Measurements from ENCODE around the gene TSPAN14. TPM values are rescaled to one million over a fixed set of nuclear protein-coding genes. Genes with fewer than 3 reads are reported as not detected.
"Not testable (repeated sequence)": the region's sequence is repeated elsewhere in the genome, so short reads cannot be mapped to it uniquely, and the experiment has no call there.

Gene TSPAN14
- total and polyA plus RNA-seq, 2 experiments from 2014 or later = 17.9 to 40.7 TPM

GRCh38 chr10:80474941-80475340, 20.8 kb downstream of the TSPAN14 start (continued):
- no peak for TF ChIP-seq REST (IDR thresholded peaks at IDR 0.05; ENCODE audit: unreplicated experiment)
- no peak for TF ChIP-seq JUNB (IDR thresholded peaks at IDR 0.05; ENCODE audit: unreplicated experiment)
- TF ChIP-seq EZH2 (IDR thresholded peaks at IDR 0.05; ENCODE audit: low read depth, unreplicated experiment) = no peak
- no peak for TF ChIP-seq EZH2phosphoT487 (IDR thresholded peaks at IDR 0.05; ENCODE audit: unreplicated experiment)
- no peak for TF ChIP-seq ZNF114 (CRISPR knock-in tag; IDR thresholded peaks at IDR 0.05)

- peaks cover 33% of the 10 kb centered on the region; the same call in 1 of the 2 replicates for H4K20me1 ChIP-seq (replicated peaks; ENCODE audit: insufficient read depth)
These were observed 21.5 kb downstream of the TSPAN14 start for GRCh38 chr10:80475641-80476040.

GRCh38 chr10:80476685-80477084, 22.6 kb downstream of the TSPAN14 start:
- H2AFZ ChIP-seq = no peak overlapping the region
- DNase-seq (ENCODE audit: low spot score) = no peak
- no peaks in the 10 kb centered on the region for H3K27me3 ChIP-seq (ENCODE audit: insufficient read depth)
- peaks cover 29% of the 10 kb centered on the region; the same call in 1 of the 2 replicates for H4K20me1 ChIP-seq (replicated peaks; ENCODE audit: insufficient read depth)
- peaks cover 2% of the 10 kb centered on the region for H3K27me3 Mint-ChIP-seq (ENCODE audit: insufficient read depth, low read depth, poor library complexity)
- H3F3A ChIP-seq (replicated peaks; ENCODE audit: low read depth) = no peaks in the 10 kb centered on the region
- H3K9me3 Mint-ChIP-seq = peaks cover 10% of the 10 kb centered on the region
- H3K4me1 ChIP-seq (ENCODE audit: insufficient read depth) = peaks cover 36% of the 10 kb centered on the region
- peaks cover 90% of the 10 kb centered on the region for H3K79me2 ChIP-seq (replicated peaks; ENCODE audit: insufficient read depth)
- no peak overlapping the region for H3K27ac ChIP-seq (ENCODE audit: low read depth)
- H3K36me3 Mint-ChIP-seq (ENCODE audit: low read depth) = peaks cover 38% of the 10 kb centered on the region
- H3K4me1 Mint-ChIP-seq = peaks cover 47% of the 10 kb centered on the region
- H3K36me3 ChIP-seq (ENCODE audit: insufficient read depth) = no peaks in the 10 kb centered on the region
- no peak overlapping the region for H3K27ac Mint-ChIP-seq
- H3K9me2 ChIP-seq (ENCODE audit: insufficient read depth) = no peaks in the 10 kb centered on the region
- H3K4me3 ChIP-seq = no peak overlapping the region
- no peak overlapping the region for H3K4me2 ChIP-seq
- no peak overlapping the region for H3K4me3 Mint-ChIP-seq
- no peak for ATAC-seq
- TF ChIP-seq ETS1 (IDR thresholded peaks at IDR 0.05) (no peak), EZH2phosphoT487 (IDR thresholded peaks at IDR 0.05; ENCODE audit: unreplicated experiment) (no peak), CTCF (conservative IDR thresholded peaks at IDR 0.05; ENCODE audit: low read depth in 2 of 2) (no peak), ZNF331 (CRISPR knock-in tag; IDR thresholded peaks at IDR 0.05; ENCODE audit: low read depth) (no peak), NANOG (IDR thresholded peaks at IDR 0.05; ENCODE audit: borderline replicate concordance) (no peak), EZH2 (IDR thresholded peaks at IDR 0.05; ENCODE audit: low read depth, unreplicated experiment) (no peak), REST (IDR thresholded peaks at IDR 0.05; ENCODE audit: unreplicated experiment) (no peak), CREB1 (CRISPR knock-in tag; IDR thresholded peaks at IDR 0.05; ENCODE audit: low read depth) (no peak), STAT1 (IDR thresholded peaks at IDR 0.05; ENCODE audit: unreplicated experiment) (no peak), JUNB (IDR thresholded peaks at IDR 0.05; ENCODE audit: unreplicated experiment) (no peak), ZNF114 (CRISPR knock-in tag; IDR thresholded peaks at IDR 0.05) (no peak), POLR2AphosphoS5 (IDR thresholded peaks at IDR 0.05; ENCODE audit: low read depth) (no peak)

More at GRCh38 chr10:80475641-80476040, 21.5 kb downstream of the TSPAN14 start:
- H3K4me3 ChIP-seq; H3K27ac Mint-ChIP-seq; H2AFZ ChIP-seq; H3F3A ChIP-seq (replicated peaks; ENCODE audit: low read depth); H3K4me2 ChIP-seq; H3K36me3 ChIP-seq (ENCODE audit: insufficient read depth); H3K9me2 ChIP-seq (ENCODE audit: insufficient read depth); H3K4me3 Mint-ChIP-seq; ATAC-seq; DNase-seq (ENCODE audit: low spot score); H3K27ac ChIP-seq (ENCODE audit: low read depth); H3K27me3 ChIP-seq (ENCODE audit: insufficient read depth): not testable (repeated sequence)
- H3K79me2 ChIP-seq (replicated peaks; ENCODE audit: insufficient read depth) = peaks cover 89% of the 10 kb centered on the region
- Mint-ChIP-seq H3K27me3 (ENCODE audit: insufficient read depth, low read depth, poor library complexity) (peaks cover 12% of the 10 kb centered on the region), H3K36me3 (ENCODE audit: low read depth) (peaks cover 37% of the 10 kb centered on the region), H3K4me1 (peaks cover 45% of the 10 kb centered on the region), H3K9me3 (peaks cover 10% of the 10 kb centered on the region)
- H3K4me1 ChIP-seq (ENCODE audit: insufficient read depth) = peaks cover 33% of the 10 kb centered on the region

Data from GM23338 (cell line).